IPS-20b (cell line): ENCODE results near the gene ANKS1B.

Experiments
- H3K27ac ChIP-seq: one replicate; pipeline ENCODE4 v1.5.1; 2013; ENCODE audit warnings: low read length
- H3K27me3 ChIP-seq: 2 replicates; pipeline ENCODE4 v1.6.1; 2013; ENCODE audit warnings: mild to moderate bottlenecking, low read length, inconsistent platforms; ENCODE audit not compliant: insufficient read depth
- H3K36me3 ChIP-seq: 2 replicates; pipeline ENCODE4 v1.6.1; 2013; ENCODE audit warnings: low read depth, mild to moderate bottlenecking, inconsistent platforms, low read length, moderate library complexity; ENCODE audit not compliant: insufficient read depth
- H3K4me1 ChIP-seq: 2 replicates; pipeline ENCODE4 v1.6.1; 2013; ENCODE audit warnings: mild to moderate bottlenecking, control low read depth, inconsistent platforms, low read length, moderate library complexity; ENCODE audit not compliant: insufficient read depth
- H3K4me3 ChIP-seq: 2 replicates; pipeline ENCODE4 v1.5.1; 2013; ENCODE audit warnings: mild to moderate bottlenecking, low read length, inconsistent platforms
- H3K9ac ChIP-seq: 2 replicates; pipeline ENCODE4 v1.6.1; 2013; ENCODE audit warnings: low read depth, mild to moderate bottlenecking, inconsistent platforms, low read length, moderate library complexity
- H3K9me3 ChIP-seq: 2 replicates; pipeline ENCODE4 v1.6.1; 2013; ENCODE audit warnings: mild to moderate bottlenecking, low read depth, low read length, inconsistent platforms; ENCODE audit not compliant: insufficient read depth

Gene ANKS1B

DNA sequence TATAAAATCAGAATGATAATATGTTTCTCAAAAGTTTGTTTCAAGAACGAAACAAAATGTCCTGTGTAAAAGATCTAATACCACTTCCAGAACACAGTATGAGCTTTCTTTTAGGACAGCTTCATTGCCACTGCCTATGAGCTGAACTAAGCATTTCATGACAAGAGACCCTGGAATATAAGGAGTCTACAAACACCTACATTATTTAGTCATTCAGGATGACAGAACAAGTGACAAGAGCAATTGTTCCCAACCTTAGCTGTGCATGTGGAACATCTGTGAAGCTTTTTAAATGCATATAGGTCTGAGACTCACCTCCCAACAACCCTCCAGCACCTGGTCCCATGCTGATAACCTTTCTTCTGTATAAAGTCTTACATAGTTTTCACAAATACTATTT, 440.3 kb downstream of the ANKS1B start:
- peaks cover 4% of the 10 kb centered on the region; the same call in 1 of the 2 replicates for H3K4me1 ChIP-seq
- H3K9me3 ChIP-seq: no peaks in the 10 kb centered on the region
- no peaks in the 10 kb centered on the region for H3K36me3 ChIP-seq
- no peak overlapping the region for H3K4me3 ChIP-seq
- H3K27ac ChIP-seq: no peak overlapping the region
- H3K9ac ChIP-seq: peak overlapping the region; percentile 7; the same call in 1 of the 2 replicates
- H3K27me3 ChIP-seq: no peaks in the 10 kb centered on the region

DNA sequence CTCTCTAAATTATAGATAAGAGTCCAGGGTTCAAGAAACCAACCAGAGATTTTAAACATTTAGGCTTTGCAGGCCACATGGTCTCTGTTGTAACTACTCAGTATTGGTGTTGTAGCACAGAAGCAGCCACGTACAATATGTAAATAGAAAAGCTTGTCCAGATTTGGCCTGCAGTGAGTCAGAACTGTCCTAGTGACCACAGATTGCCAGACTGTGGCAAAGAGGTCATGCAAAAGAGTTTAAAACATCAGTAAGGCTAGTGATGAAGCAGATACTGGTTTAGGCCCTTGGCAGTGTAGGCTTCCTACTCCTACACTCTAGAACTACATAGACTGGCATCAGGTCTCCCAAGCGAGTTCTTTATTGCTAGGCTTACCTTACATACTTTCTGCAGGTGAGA, 454.8 kb downstream of the ANKS1B start:
- Histone ChIP-seq H3K27me3 (no peaks in the 10 kb centered on the region), H3K27ac (no peak overlapping the region), H3K4me3 (no peak overlapping the region), H3K36me3 (no peaks in the 10 kb centered on the region), H3K9ac (no peak overlapping the region), H3K9me3 (no peaks in the 10 kb centered on the region), H3K4me1 (no peaks in the 10 kb centered on the region)

DNA sequence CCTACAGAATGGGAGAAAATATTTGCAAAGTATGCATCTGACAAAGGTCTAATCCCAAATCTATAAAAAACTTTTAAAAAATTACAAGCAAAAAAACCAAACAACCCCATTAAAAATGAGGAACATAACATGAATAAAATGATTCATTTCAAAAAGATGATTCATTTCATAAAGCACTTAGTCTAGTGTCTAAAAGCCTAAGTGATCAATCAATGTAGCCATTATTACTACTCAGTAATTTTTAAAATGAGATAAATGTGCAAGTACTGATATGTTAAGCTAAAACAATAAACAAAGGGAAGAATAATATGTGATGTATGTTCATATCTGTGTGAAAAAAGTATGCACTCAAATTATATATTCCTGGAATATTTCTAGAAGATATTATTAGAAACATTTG, 456.3 kb downstream of the ANKS1B start:
- Histone ChIP-seq H3K4me3 (no peak overlapping the region), H3K9ac (no peak overlapping the region), H3K9me3 (no peaks in the 10 kb centered on the region), H3K4me1 (no peaks in the 10 kb centered on the region), H3K27me3 (no peaks in the 10 kb centered on the region), H3K27ac (no peak overlapping the region), H3K36me3 (no peaks in the 10 kb centered on the region)

DNA sequence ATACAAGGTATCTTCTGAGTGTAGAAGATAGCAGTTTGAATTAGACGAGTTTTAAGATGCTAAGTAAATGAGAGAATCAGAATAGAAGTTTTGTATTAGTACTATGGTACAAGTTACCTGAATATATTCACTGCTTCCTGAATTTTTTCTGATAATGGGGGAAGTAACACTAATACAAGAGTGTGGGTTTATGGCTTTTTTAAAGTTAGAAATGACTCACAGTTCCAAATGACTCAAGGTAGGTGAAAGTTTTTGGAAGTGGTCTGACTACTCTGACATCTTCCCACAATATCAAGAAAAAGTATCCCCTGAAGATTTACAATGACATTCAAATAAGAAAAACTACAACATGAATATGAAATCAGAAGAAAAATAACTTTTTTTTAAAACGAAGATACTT, 460.9 kb downstream of the ANKS1B start:
- Histone ChIP-seq H3K9ac (no peak overlapping the region), H3K36me3 (no peaks in the 10 kb centered on the region), H3K4me1 (no peaks in the 10 kb centered on the region), H3K4me3 (no peak overlapping the region), H3K27ac (no peak overlapping the region), H3K9me3 (no peaks in the 10 kb centered on the region), H3K27me3 (no peaks in the 10 kb centered on the region)

DNA sequence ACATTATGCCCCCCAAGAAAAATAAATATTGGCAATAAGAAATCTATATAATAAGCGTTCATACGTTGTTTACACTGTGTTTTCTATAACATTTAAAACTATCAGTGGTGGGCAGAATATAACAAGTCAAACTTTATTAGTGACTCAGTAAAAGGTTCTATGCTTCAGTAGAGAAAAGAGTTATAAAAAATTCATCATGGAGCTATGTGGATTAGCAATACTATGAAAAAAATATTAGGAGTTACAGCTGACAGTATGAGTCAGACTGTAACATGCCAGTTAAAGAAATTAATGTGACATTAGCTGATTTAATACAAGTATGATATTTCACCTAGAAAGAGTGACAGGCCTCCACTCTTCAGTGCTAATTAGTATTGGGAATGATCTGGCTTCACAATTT, 462.3 kb downstream of the ANKS1B start:
- no peaks in the 10 kb centered on the region for H3K4me1 ChIP-seq
- H3K36me3 ChIP-seq: no peaks in the 10 kb centered on the region
- no peaks in the 10 kb centered on the region for H3K9me3 ChIP-seq
- H3K27ac ChIP-seq: no peak overlapping the region
- H3K27me3 ChIP-seq: no peaks in the 10 kb centered on the region
- H3K9ac ChIP-seq: no peak overlapping the region
- no peak overlapping the region for H3K4me3 ChIP-seq

DNA sequence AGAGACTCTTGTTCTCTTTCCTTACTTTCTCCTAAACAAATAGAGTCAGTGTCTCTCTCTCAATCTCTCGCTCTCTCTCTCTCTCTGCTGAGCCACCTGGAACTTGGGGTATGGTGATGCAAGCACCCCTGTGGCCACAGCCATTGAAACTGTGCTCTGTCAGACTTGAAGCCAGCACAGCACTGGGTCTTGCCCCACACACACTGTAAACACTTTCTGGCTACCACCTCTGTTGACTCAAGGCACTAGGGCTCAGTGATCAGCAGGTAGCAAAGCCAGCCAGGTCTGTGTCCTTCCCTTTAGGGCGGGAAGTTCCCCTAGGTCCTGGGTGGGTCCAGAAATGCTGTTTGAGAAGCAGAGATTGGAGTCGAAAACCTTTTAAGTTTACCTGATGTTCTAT, 463.1 kb downstream of the ANKS1B start:
- no peak overlapping the region for H3K4me3 ChIP-seq
- H3K4me1 ChIP-seq: no peaks in the 10 kb centered on the region
- no peak overlapping the region for H3K27ac ChIP-seq
- H3K27me3 ChIP-seq: no peaks in the 10 kb centered on the region
- no peaks in the 10 kb centered on the region for H3K36me3 ChIP-seq
- no peak overlapping the region for H3K9ac ChIP-seq
- H3K9me3 ChIP-seq: no peaks in the 10 kb centered on the region

DNA sequence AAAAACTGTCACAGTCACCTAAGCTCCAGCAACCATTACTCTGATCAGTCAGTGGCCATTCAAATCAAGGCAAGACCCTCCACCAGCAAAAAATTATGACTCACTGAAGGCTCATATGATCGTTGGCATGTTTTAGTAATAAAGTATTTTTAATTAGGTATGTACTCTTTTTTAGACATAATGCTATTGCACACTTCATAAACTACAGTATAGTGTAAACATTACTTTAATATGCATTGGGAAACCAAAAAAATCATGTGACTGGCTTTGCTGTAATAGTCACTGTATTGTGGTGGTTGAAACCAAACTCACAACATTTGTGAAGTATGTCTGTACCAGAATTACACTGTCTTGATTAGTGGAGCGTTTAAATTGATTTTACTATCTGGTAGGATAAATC, 471.7 kb downstream of the ANKS1B start:
- no peak overlapping the region for H3K27ac ChIP-seq
- no peaks in the 10 kb centered on the region for H3K27me3 ChIP-seq
- H3K9ac ChIP-seq: no peak overlapping the region
- H3K36me3 ChIP-seq: no peaks in the 10 kb centered on the region
- no peaks in the 10 kb centered on the region for H3K9me3 ChIP-seq
- H3K4me3 ChIP-seq: no peak overlapping the region
- H3K4me1 ChIP-seq: no peaks in the 10 kb centered on the region

DNA sequence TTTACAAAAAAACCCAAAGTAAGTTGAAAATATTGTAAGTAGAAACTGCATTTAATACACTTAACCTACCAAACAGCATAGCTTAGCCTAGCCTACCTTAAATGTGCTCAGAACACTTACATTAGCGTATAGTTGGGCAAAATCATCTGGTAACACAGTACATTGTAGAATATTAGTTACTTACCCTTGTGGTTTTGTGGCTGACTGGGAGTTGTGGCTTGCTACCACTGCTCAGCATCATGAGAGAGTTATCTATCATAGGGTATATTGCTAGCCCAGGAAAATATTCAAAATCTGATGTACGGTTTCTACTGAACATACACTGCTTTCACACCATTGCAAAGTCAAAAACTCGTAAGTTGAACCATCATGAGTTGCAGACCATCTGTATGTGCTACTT, 478.9 kb downstream of the ANKS1B start:
- Histone ChIP-seq H3K27ac (no peak overlapping the region), H3K4me1 (no peaks in the 10 kb centered on the region), H3K9ac (no peak overlapping the region), H3K4me3 (no peak overlapping the region), H3K36me3 (no peaks in the 10 kb centered on the region), H3K9me3 (no peaks in the 10 kb centered on the region), H3K27me3 (no peaks in the 10 kb centered on the region)

DNA sequence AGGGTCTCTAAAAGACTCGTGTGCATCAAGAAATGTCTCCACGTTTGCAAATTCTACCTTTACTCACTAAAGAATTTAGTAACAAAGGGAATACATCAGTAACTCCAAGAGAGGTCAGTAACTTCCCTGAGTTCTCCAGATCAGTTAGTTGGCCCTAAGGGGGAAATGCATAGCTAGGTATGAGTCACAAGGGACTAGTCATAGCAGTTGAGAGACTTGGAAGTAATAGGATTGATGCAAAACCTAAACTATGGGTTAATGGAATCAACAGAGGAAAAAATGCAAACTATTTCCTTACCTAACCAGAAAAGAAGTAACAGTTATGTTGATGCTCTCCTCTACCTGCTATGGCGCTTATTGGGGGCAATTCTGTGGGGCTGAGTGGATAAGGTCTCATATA, 486.0 kb downstream of the ANKS1B start:
- Histone ChIP-seq H3K4me3 (no peak overlapping the region), H3K9me3 (no peaks in the 10 kb centered on the region), H3K36me3 (no peaks in the 10 kb centered on the region), H3K4me1 (peaks cover 5% of the 10 kb centered on the region; the same call in 1 of the 2 replicates), H3K9ac (no peak overlapping the region), H3K27me3 (no peaks in the 10 kb centered on the region), H3K27ac (no peak overlapping the region)

DNA sequence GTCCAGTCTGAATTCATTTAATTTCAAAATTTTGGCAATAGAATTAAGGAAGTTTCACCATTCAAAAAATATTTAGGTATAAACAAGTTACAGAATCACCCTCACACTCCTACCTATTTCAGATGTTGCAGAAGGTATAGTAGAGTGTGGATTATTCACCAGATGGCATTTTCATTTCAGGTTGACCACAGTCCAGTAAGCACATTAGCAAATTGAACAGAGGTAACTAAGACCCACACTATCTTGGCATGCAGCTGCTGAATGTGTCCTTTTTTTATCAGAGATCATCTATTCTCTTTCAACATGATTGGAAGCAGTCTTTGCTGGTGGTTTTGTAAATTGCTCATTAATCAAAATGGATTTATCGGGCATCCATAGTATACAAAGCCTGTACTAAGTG, 488.9 kb downstream of the ANKS1B start:
- Histone ChIP-seq H3K36me3 (no peaks in the 10 kb centered on the region), H3K9me3 (no peaks in the 10 kb centered on the region), H3K27ac (no peak overlapping the region), H3K27me3 (no peaks in the 10 kb centered on the region), H3K9ac (no peak overlapping the region), H3K4me1 (peaks cover 5% of the 10 kb centered on the region; the same call in 1 of the 2 replicates), H3K4me3 (no peak overlapping the region)

DNA sequence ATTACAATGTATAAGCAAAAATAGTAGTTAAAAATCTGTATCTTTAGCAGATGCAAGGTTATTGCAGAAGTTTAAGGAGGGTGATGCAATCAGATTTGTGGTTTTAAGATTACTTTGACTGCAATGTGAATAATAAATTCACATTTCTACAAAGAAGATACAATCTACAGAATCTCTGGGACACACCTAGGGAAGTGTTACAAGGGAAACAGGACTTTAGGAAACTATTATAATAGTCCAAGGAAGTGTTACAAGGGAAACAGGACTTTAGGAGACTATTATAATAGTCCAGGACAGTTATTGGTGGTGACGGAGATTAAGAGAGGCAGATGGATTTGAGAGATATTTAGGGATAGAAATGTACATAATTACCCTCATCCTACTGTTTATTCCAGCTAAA, 491.5 kb downstream of the ANKS1B start:
- no peak overlapping the region for H3K27ac ChIP-seq
- no peaks in the 10 kb centered on the region for H3K36me3 ChIP-seq
- H3K9ac ChIP-seq: no peak overlapping the region
- H3K4me1 ChIP-seq: peaks cover 2% of the 10 kb centered on the region; the same call in 1 of the 2 replicates
- no peaks in the 10 kb centered on the region for H3K27me3 ChIP-seq
- H3K4me3 ChIP-seq: no peak overlapping the region
- no peaks in the 10 kb centered on the region for H3K9me3 ChIP-seq

DNA sequence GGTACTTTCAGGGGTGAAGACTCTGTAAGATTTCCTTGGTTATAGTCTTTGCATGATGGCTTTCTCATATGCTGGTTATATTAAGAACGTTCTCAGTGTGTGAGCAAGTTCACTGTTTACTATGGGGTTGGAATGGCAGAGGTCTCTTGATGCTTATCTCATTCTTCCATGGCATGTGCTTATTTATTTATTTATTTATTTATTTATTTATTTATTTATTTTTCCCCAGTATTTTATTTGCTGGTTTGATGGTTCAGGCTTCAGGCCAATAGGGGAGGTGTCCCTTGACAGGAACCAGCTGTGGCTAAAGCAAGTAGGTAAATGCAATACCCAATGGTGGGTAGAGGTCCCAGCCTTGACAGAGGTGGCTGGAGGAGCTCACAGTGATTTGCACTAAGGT, 498.5 kb downstream of the ANKS1B start:
- Histone ChIP-seq H3K4me3 (no peak overlapping the region), H3K4me1 (no peaks in the 10 kb centered on the region), H3K36me3 (no peaks in the 10 kb centered on the region), H3K9ac (no peak overlapping the region), H3K9me3 (no peaks in the 10 kb centered on the region), H3K27ac (no peak overlapping the region), H3K27me3 (no peaks in the 10 kb centered on the region)

DNA sequence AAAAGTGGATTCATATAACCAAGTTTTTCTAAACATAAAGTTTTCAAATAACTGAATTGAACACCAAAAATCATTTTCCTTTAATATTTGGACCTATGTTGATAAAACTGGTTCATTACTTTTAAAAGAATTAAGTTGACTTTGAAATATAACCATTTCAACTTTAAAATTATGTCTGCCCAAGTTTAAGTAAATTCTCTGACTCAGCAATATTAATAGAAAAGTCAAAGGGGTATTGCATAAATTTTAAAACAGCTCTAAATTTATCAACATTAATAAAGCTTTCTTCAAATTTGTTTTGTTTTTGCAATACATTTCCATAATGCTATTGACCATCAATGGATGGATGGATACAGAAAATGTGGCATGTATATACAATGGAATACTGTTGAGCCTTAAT, 505.6 kb downstream of the ANKS1B start:
- no peak overlapping the region for H3K27ac ChIP-seq
- no peaks in the 10 kb centered on the region for H3K4me1 ChIP-seq
- H3K9me3 ChIP-seq: no peaks in the 10 kb centered on the region
- H3K36me3 ChIP-seq: no peaks in the 10 kb centered on the region
- no peak overlapping the region for H3K9ac ChIP-seq
- no peaks in the 10 kb centered on the region for H3K27me3 ChIP-seq
- H3K4me3 ChIP-seq: no peak overlapping the region
